A549 (cell line): ENCODE measurements around the gene GBF1.

Source experiments
- CEBPB ChIP-seq, 2 experiments: fragments of >200 bp in 1 of 2; sonication (Bioruptor Twin) in 1 of 2; formaldehyde crosslinking in 1 of 2; IDR thresholded peaks; 2 replicates each; pipeline ENCODE4 v1.6.1; 2012 to 2016
- CHD2 ChIP-seq: fragments of 150-350 bp; IDR thresholded peaks from 2 replicates; pipeline ENCODE4 v1.6.1; 2014; ENCODE audit warnings: low read length; ENCODE audit not compliant: partially characterized antibody
- CTCF ChIP-seq: fragments of >200 bp; sonication (Bioruptor Twin); formaldehyde crosslinking; IDR thresholded peaks from 3 replicates; pipeline ENCODE4 v1.5.1; 2016
- ESRRA ChIP-seq: fragments of 150-350 bp; IDR thresholded peaks from 2 replicates; pipeline ENCODE4 v1.6.1; 2014; ENCODE audit warnings: mild to moderate bottlenecking, low read length, borderline replicate concordance
- HMGXB4 ChIP-seq: fragments of 250-450 bp; sonication (Bioruptor Pico); IDR thresholded peaks from 2 replicates; pipeline ENCODE4 v1.5.0; 2021; ENCODE audit warnings: mild to moderate bottlenecking, moderate library complexity, borderline replicate concordance
- MYC ChIP-seq: IDR thresholded peaks from 2 replicates; pipeline ENCODE4 v1.6.1; 2012; ENCODE audit warnings: mild to moderate bottlenecking, inconsistent platforms, low read length, improper control_type of control experiment, borderline replicate concordance
- REST ChIP-seq: fragments of 200-600 bp; sonication (generic); IDR thresholded peaks from 2 replicates; pipeline ENCODE4 v1.6.1; 2016; ENCODE audit warnings: antibody characterized with exemption, mild to moderate bottlenecking, moderate library complexity
- SMC3 ChIP-seq: fragments of >200 bp; sonication (Bioruptor Twin); formaldehyde crosslinking; IDR thresholded peaks from 3 replicates; pipeline ENCODE4 v1.6.1; 2018; ENCODE audit warnings: inconsistent platforms
- TFCP2L1 ChIP-seq: fragments of 250-450 bp; sonication (Bioruptor Pico); IDR thresholded peaks from 2 replicates; pipeline ENCODE4 v1.5.0; 2021; ENCODE audit warnings: mild to moderate bottlenecking
- USF2 ChIP-seq: fragments of 450-650 bp; IDR thresholded peaks from 2 replicates; pipeline ENCODE4 v1.6.1; 2014; ENCODE audit warnings: antibody characterized with exemption

GRCh38 chr10:102208311-102209035, 36.9 kb upstream of the GBF1 start:
- no peak for TF ChIP-seq REST
- TF ChIP-seq CTCF: no peak
- no peak for TF ChIP-seq CEBPB (IDR thresholded peaks at IDR 0.05)
- no peak for TF ChIP-seq SMC3
- no peak for TF ChIP-seq USF2
- TF ChIP-seq CHD2: no peak
- no peak for TF ChIP-seq MYC
- no peak for TF ChIP-seq TFCP2L1
- no peak for TF ChIP-seq HMGXB4 (CRISPR knock-in tag)
- TF ChIP-seq ESRRA: no peak
